Caco-2 (cell line): ENCODE results near the gene HOXA11. TPM values are rescaled to one million over a fixed set of nuclear protein-coding genes. Genes with fewer than 3 reads are reported as not detected.
A peak's percentile ranks its signal among the peaks of the same experiment; 100 is the strongest.

Experiments used
- BruUV-seq: library from RNA; stranded (reverse); fragments of 400-500 nt; replicated peaks from 2 replicates; lab custom pipeline; 2021; lab: Mats Ljungman, UMichigan
- CTCF ChIA-PET: fragments of 300-600 bp; sonication (Branson Sonifier 250); formaldehyde crosslinking; loops from one replicate; lab custom pipeline; 2022; ENCODE audit warnings: antibody characterized with exemption; lab: Charles Lee
- POLR2A ChIA-PET: fragments of 300-600 bp; sonication (Branson Sonifier 250); formaldehyde crosslinking; loops from one replicate; lab custom pipeline; 2022; ENCODE audit warnings: antibody characterized with exemption; lab: Charles Lee
- DNase-seq, 2 experiments: peaks; one replicate each; pipeline versions ENCODE4 v3.0.0 to v3.0.0-alpha.2; 2020 to 2022
- H3K27me3 ChIP-seq: replicated peaks from 2 replicates; pipeline ENCODE4 v1.6.0; 2011; ENCODE audit warnings: low read length; ENCODE audit not compliant: control insufficient read depth, insufficient read depth
- H3K36me3 ChIP-seq: 2 replicates; pipeline ENCODE4 v1.5.1; 2011; ENCODE audit warnings: low read length; ENCODE audit not compliant: control insufficient read depth, insufficient read depth
- H3K4me1 ChIP-seq: fragments of 250-450 bp; sonication (Bioruptor Pico); 2 replicates; pipeline ENCODE4 v1.5.1; 2020; ENCODE audit warnings: mild to moderate bottlenecking
- H3K4me3 ChIP-seq: 2 replicates; pipeline ENCODE4 v1.5.1; 2011; ENCODE audit warnings: low read depth, mild to moderate bottlenecking, control low read depth, low read length
- H3K9me3 ChIP-seq: fragments of 250-450 bp; sonication (Bioruptor Pico); 2 replicates; pipeline ENCODE4 v1.5.1; 2020; ENCODE audit warnings: mild to moderate bottlenecking, moderate library complexity
- H3K27ac Mint-ChIP-seq: one replicate; pipeline ENCODE4 v1.8.0; 2022; ENCODE audit warnings: mixed read lengths; ENCODE audit not compliant: unreplicated experiment
- H3K27me3 Mint-ChIP-seq: one replicate; pipeline ENCODE4 v1.8.0; 2022; ENCODE audit warnings: mixed read lengths; ENCODE audit not compliant: insufficient read depth, unreplicated experiment
- H3K36me3 Mint-ChIP-seq: one replicate; pipeline ENCODE4 v1.8.0; 2022; ENCODE audit warnings: mild to moderate bottlenecking, mixed read lengths; ENCODE audit not compliant: insufficient read depth, unreplicated experiment
- H3K4me1 Mint-ChIP-seq: one replicate; pipeline ENCODE4 v1.8.0; 2022; ENCODE audit warnings: low read depth, mixed read lengths; ENCODE audit not compliant: unreplicated experiment
- H3K4me3 Mint-ChIP-seq: one replicate; pipeline ENCODE4 v1.8.0; 2022; ENCODE audit warnings: mild to moderate bottlenecking, moderate library complexity, mixed read lengths; ENCODE audit not compliant: unreplicated experiment
- H3K9me3 Mint-ChIP-seq: one replicate; pipeline ENCODE4 v1.8.0; 2022; ENCODE audit warnings: mixed read lengths; ENCODE audit not compliant: unreplicated experiment
- CTCF ChIP-seq, 2 experiments: fragments of 200-600 bp in 1 of 2; IDR thresholded peaks; 1 replicate in 1 of 2; 2 replicates in 1 of 2; pipeline versions ENCODE4 v1.5.1 to v1.8.0; 2011 to 2022; ENCODE audit warnings: antibody characterized with exemption in 1 of 2, control low read depth in 1 of 2, inconsistent platforms in 1 of 2, low read depth in 1 of 2, low read length in 1 of 2, mild to moderate bottlenecking in 1 of 2, moderate library complexity in 1 of 2; ENCODE audit not compliant: insufficient read depth in 1 of 2, severe bottlenecking in 1 of 2, unreplicated experiment in 1 of 2
- intact Hi-C: fragments of 100-400 bp; cut with micrococcal nuclease; formaldehyde crosslinking; loops from one replicate; pipeline ENCODE4 v1.10.0; 2022; ENCODE audit not compliant: unreplicated experiment
- total RNA-seq: library from RNA; stranded (reverse); gene quantifications from 2 replicates; pipeline ENCODE4 v1.2.3, GENCODE V29; 2022

Gene HOXA11
- total RNA-seq, 1 experiment from 2014 or later = 0.73 TPM

GRCh38 chr7:27155816-27156507, 29.1 kb downstream of the HOXA11 start:
- Histone ChIP-seq H3K36me3 (no peaks in the 10 kb centered on the region; the same call in 1 of the 2 replicates), H3K9me3 (no peaks in the 10 kb centered on the region), H3K27me3 (no peaks in the 10 kb centered on the region), H3K4me3 (peak overlapping the region; percentile 49), H3K4me1 (peaks cover 10% of the 10 kb centered on the region)
- Mint-ChIP-seq H3K4me3 (peak overlapping the region; percentile 93), H3K4me1 (peaks cover 7% of the 10 kb centered on the region), H3K27ac (peak overlapping the region; percentile 93), H3K27me3 (no peaks in the 10 kb centered on the region), H3K9me3 (no peaks in the 10 kb centered on the region), H3K36me3 (peaks cover 27% of the 10 kb centered on the region)
- ChIA-PET CTCF (interaction anchor here (0.6 to 1.3 kb wide), 7 partner anchors 15 to 474 kb away, joined by 3 to 6 read pairs (median 4); partner anchors contain the start of gene HOXA4), POLR2A (interaction anchor here (0.6 to 1.0 kb wide), 3 partner anchors 39 to 477 kb away, joined by 3 to 6 read pairs (median 4); partner anchors contain the start of gene HOXA1)
- TSS peak; percentile 63 for BruUV-seq
- DNase-seq = peak; percentile 56 to 73
- TF ChIP-seq CTCF (IDR thresholded peaks at IDR 0.05; ENCODE audit: insufficient read depth in 1 of 2, low read depth in 1 of 2, low read length in 1 of 2, severe bottlenecking in 1 of 2, unreplicated experiment in 1 of 2) = no peak
- intact Hi-C loops = no loop called here

GRCh38 chr7:27154901-27155815, 29.9 kb downstream of the HOXA11 start:
- intact Hi-C loops = no loop called here

More at GRCh38 chr7:27154901-27155815, 29.9 kb downstream of the HOXA11 start:
- H3K36me3 Mint-ChIP-seq = peaks cover 27% of the 10 kb centered on the region
- no peaks in the 10 kb centered on the region for H3K9me3 Mint-ChIP-seq
- H3K27ac Mint-ChIP-seq = peak overlapping the region; percentile 93
- TF ChIP-seq CTCF (IDR thresholded peaks at IDR 0.05; ENCODE audit: insufficient read depth in 1 of 2, low read depth in 1 of 2, low read length in 1 of 2, severe bottlenecking in 1 of 2, unreplicated experiment in 1 of 2) = no peak
- Histone ChIP-seq H3K4me3 (peak overlapping the region; percentile 49), H3K36me3 (no peaks in the 10 kb centered on the region; the same call in 1 of the 2 replicates), H3K27me3 (no peaks in the 10 kb centered on the region), H3K4me1 (peaks cover 6% of the 10 kb centered on the region), H3K9me3 (no peaks in the 10 kb centered on the region)
- H3K27me3 Mint-ChIP-seq = no peaks in the 10 kb centered on the region
- H3K4me3 Mint-ChIP-seq = peak overlapping the region; percentile 93
- POLR2A ChIA-PET = no interaction called here
- BruUV-seq = no TSS peak
- CTCF ChIA-PET = no interaction called here
- peak in 1 of 2 experiments; percentile 27 for DNase-seq
- peaks cover 7% of the 10 kb centered on the region for H3K4me1 Mint-ChIP-seq
